Gastroesophageal sphincter (tissue), 4 donors: ENCODE results near the gene SYTL4. TPM values are rescaled to one million over a fixed set of nuclear protein-coding genes. Genes with fewer than 3 reads are reported as not detected.

Source experiments
- ATAC-seq: fragments of 150-250 bp; one replicate; pipeline ENCODE4 v1.9.1; 2016; ENCODE audit warnings: mild to moderate bottlenecking, moderate library complexity
- H3K27ac ChIP-seq, 4 donors: fragments of 200-600 bp; sonication (generic) in 3 of 4; 1 replicate in 3 of 4; 2 replicates in 1 of 4; pipeline ENCODE4 v1.5.1; 2016 to 2019
- H3K27me3 ChIP-seq: fragments of 200-600 bp; sonication (generic); one replicate; pipeline ENCODE4 v1.5.1; 2019
- H3K36me3 ChIP-seq, 2 donors: fragments of 200-600 bp; sonication (generic); one replicate each; pipeline ENCODE4 v1.5.1; 2019; ENCODE audit warnings: control low read depth in 1 of 2
- H3K4me1 ChIP-seq, 3 donors: fragments of 200-600 bp; sonication (generic); 1 replicate in 2 of 3; 2 replicates in 1 of 3; pipeline ENCODE4 v1.5.1; 2016 to 2019; ENCODE audit warnings: control low read depth in 2 of 3
- H3K4me3 ChIP-seq, 2 donors: fragments of 200-600 bp; sonication (generic); one replicate each; pipeline ENCODE4 v1.5.1; 2019; ENCODE audit warnings: mild to moderate bottlenecking in 1 of 2, moderate library complexity in 1 of 2
- H3K9me3 ChIP-seq, 3 donors: fragments of 200-600 bp; sonication (generic); one replicate each; pipeline ENCODE4 v1.5.1; 2017 to 2019; ENCODE audit warnings: control low read depth in 2 of 3
- CTCF ChIP-seq, 4 experiments: fragments of 200-600 bp in 2 of 4; fragments of 450-650 bp in 2 of 4; sonication (generic) in 1 of 4; IDR thresholded peaks; one replicate each; pipeline ENCODE4 v1.5.1; 2017 to 2019; ENCODE audit warnings: antibody characterized with exemption in 4 of 4, mild to moderate bottlenecking in 2 of 4, moderate library complexity in 2 of 4
- EP300 ChIP-seq: sonication (generic); formaldehyde crosslinking; IDR thresholded peaks from one replicate; pipeline ENCODE4 v1.6.1; 2017; ENCODE audit warnings: antibody characterized with exemption, mild to moderate bottlenecking
- POLR2A ChIP-seq, 2 donors: fragments of 450-650 bp; IDR thresholded peaks; one replicate each; pipeline ENCODE4 v1.6.1; 2017; ENCODE audit warnings: antibody characterized with exemption in 2 of 2, mild to moderate bottlenecking in 2 of 2, moderate library complexity in 1 of 2
- POLR2AphosphoS5 ChIP-seq: sonication (generic); formaldehyde crosslinking; IDR thresholded peaks from one replicate; pipeline ENCODE4 v1.6.1; 2017; ENCODE audit warnings: antibody characterized with exemption
- WGBS, 2 donors: methylation state at CpG; one replicate each; pipeline ENCODE4 v1.1.5; 2018; ENCODE audit warnings: low coverage in 1 of 2; 5-methylcytosine and 5-hydroxymethylcytosine counted together
- total RNA-seq, 4 donors: library from RNA; depleted of rRNA; stranded (reverse); fragments of >200 nt; gene quantifications; one replicate each; pipeline ENCODE4 v1.1.0, GENCODE V29; 2016

SYTL4 gene
- total RNA-seq, 4 donors from 2014 or later = 18.6 to 33.6 (median 26.7) TPM

GRCh38 chrX:100721328-100721727 lies 10.6 kb downstream of the SYTL4 start:
- Histone ChIP-seq H3K4me1 (no peaks in the 10 kb centered on the region), H3K4me3 (no peak overlapping the region), H3K27ac (no peak overlapping the region), H3K9me3 (no peaks in the 10 kb centered on the region), H3K36me3 (no peaks in the 10 kb centered on the region), H3K27me3 (no peaks in the 10 kb centered on the region)
- ATAC-seq = no peak
- no peak for TF ChIP-seq EP300
- no peak for TF ChIP-seq POLR2AphosphoS5
- TF ChIP-seq POLR2A (IDR thresholded peaks at IDR 0.05) = no peak
- TF ChIP-seq CTCF (IDR thresholded peaks at IDR 0.05) = no peak

GRCh38 chrX:100720301-100720700 lies 11.6 kb downstream of the SYTL4 start:
- H3K4me1 ChIP-seq = no peaks in the 10 kb centered on the region

DNA sequence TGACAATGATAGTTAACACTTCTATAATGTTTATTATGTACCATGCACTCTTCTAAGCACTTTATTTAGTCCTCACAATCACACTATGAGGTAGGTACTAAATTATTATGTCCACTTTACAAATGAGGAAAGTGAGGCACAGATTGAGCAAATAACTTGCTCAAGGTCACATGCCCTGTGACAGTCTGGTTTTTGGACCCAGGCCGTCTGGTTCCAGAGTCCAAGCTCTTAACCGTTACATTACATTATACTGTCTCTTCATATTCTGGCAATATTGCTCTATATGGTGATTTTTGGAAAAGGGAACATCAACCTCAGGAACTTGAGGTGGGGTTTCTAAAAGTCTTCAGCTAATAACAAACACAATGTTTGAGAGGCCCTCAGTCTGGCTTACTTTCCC lies 12.8 kb downstream of the SYTL4 start:
- Histone ChIP-seq H3K9me3 (no peaks in the 10 kb centered on the region), H3K27me3 (no peaks in the 10 kb centered on the region), H3K4me3 (no peak overlapping the region), H3K36me3 (no peaks in the 10 kb centered on the region), H3K4me1 (no peaks in the 10 kb centered on the region), H3K27ac (no peak overlapping the region)
- 84% methylated on average over 2 of the region's 2 CpGs; no CpG with 5 or more reads in 1 of the 2 donors for WGBS, 2 donors
- ATAC-seq = no peak
- TF ChIP-seq POLR2A (IDR thresholded peaks at IDR 0.05) (no peak), CTCF (IDR thresholded peaks at IDR 0.05) (no peak)

More at GRCh38 chrX:100720301-100720700, 11.6 kb downstream of the SYTL4 start:
- no peaks in the 10 kb centered on the region for H3K36me3 ChIP-seq
- no peak for ATAC-seq
- no peaks in the 10 kb centered on the region for H3K27me3 ChIP-seq
- TF ChIP-seq CTCF (IDR thresholded peaks at IDR 0.05) (no peak), EP300 (no peak), POLR2A (IDR thresholded peaks at IDR 0.05) (no peak), POLR2AphosphoS5 (no peak)
- no peak overlapping the region for H3K4me3 ChIP-seq
- H3K27ac ChIP-seq = no peak overlapping the region
- WGBS, 2 donors = 72 to 82% methylated on average over 2 of the region's 2 CpGs
- H3K9me3 ChIP-seq = no peaks in the 10 kb centered on the region

DNA sequence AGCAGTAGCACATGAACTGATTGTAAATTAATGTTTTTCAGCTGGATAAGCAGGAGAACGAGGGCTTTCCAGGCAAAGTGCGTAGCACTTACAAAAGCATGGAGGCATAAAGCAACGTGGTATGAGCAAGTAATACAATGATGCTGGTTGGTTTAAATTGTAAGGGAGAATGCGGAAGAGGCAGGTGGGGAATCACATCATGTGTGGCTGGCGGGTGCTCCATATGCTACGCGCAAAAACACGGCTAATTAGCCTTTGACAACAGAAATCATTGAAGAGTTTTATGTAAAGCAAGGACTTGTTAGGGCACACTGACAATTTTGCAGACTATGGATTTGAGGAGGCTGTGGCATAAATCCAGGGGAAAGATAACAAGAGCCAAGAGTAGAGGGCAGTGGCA lies 14.6 kb downstream of the SYTL4 start:
- TF ChIP-seq POLR2A (IDR thresholded peaks at IDR 0.05) = no peak
- no peak for TF ChIP-seq EP300
- TF ChIP-seq CTCF (IDR thresholded peaks at IDR 0.05) = no peak
- no peak for TF ChIP-seq POLR2AphosphoS5
- Histone ChIP-seq H3K4me1 (no peaks in the 10 kb centered on the region), H3K9me3 (no peaks in the 10 kb centered on the region), H3K36me3 (no peaks in the 10 kb centered on the region), H3K4me3 (no peak overlapping the region), H3K27ac (no peak overlapping the region), H3K27me3 (no peaks in the 10 kb centered on the region)
- WGBS, 2 donors = 84 to 90% methylated on average over 7 of the region's 8 CpGs
- no peak for ATAC-seq

DNA sequence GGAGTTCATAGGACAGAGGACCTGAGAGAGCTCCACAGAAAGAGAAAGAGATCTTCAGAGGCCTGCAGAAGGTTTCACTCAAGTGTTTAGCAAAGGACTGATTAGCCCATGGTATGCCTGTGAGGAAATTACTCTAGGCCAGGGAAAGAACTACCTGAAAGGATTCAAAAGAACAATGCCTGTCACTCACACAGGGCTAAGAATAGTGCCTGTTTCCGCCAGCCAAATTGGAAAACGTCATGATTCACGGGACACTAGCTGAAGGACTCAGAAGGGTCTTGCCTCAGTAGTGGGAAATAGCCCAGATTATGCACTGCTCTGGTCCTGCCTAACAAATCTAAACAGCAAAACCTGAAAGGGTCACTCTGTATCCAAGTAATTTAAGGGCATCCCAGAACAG lies 21.1 kb downstream of the SYTL4 start:
- H3K4me3 ChIP-seq = no peak overlapping the region
- H3K9me3 ChIP-seq = no peaks in the 10 kb centered on the region
- ATAC-seq = no peak
- H3K4me1 ChIP-seq = no peaks in the 10 kb centered on the region
- 32 to 78% methylated on average over 3 of the region's 3 CpGs for WGBS, 2 donors
- H3K27ac ChIP-seq = no peak overlapping the region
- no peaks in the 10 kb centered on the region for H3K36me3 ChIP-seq
- no peaks in the 10 kb centered on the region for H3K27me3 ChIP-seq
- TF ChIP-seq EP300 = no peak
- no peak for TF ChIP-seq POLR2A (IDR thresholded peaks at IDR 0.05)
- TF ChIP-seq POLR2AphosphoS5 = no peak
- TF ChIP-seq CTCF (IDR thresholded peaks at IDR 0.05) = no peak
